OCI-LY1 (cell line): Measurements from ENCODE around the gene PPP1R3C.

ENCODE experiments used
- EZH2 ChIP-seq: fragments of 200-600 bp; sonication (generic), shearing (Covaris generic); IDR thresholded peaks from 2 replicates; pipeline ENCODE4 v1.8.0; 2017; ENCODE audit warnings: borderline replicate concordance, mixed run types, mild to moderate bottlenecking, antibody characterized with exemption, low read length, moderate library complexity, mixed read lengths
- TF ChIP-seq, protein P1 (sequence below): fragments of 200-600 bp; sonication (generic), shearing (Covaris generic); IDR thresholded peaks from 2 replicates; pipeline ENCODE4 v1.5.1; 2017; ENCODE audit warnings: mild to moderate bottlenecking, antibody characterized with exemption, low read length, moderate library complexity, mixed read lengths

DNA sequence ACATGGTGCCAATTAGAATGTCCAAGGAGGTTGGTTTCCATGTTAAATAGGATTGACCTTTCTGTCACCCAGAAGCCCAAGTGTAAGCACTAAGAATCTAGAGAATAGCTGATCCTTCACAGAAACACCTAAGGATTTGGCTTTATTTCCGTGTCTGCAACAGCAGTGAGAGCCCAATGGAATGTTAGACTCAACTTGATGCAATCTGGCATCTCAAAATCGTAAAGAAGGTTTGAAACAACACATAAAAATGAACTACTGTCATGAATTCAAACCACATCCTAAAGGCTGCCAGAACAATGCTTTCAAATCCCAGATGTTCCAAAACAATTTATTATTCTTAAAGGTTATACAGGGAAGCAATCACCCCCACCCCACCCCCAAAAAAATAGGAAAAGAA, 18.6 kb downstream of the PPP1R3C start:
- no peak for TF ChIP-seq EZH2
- TF ChIP-seq, protein P1, sequence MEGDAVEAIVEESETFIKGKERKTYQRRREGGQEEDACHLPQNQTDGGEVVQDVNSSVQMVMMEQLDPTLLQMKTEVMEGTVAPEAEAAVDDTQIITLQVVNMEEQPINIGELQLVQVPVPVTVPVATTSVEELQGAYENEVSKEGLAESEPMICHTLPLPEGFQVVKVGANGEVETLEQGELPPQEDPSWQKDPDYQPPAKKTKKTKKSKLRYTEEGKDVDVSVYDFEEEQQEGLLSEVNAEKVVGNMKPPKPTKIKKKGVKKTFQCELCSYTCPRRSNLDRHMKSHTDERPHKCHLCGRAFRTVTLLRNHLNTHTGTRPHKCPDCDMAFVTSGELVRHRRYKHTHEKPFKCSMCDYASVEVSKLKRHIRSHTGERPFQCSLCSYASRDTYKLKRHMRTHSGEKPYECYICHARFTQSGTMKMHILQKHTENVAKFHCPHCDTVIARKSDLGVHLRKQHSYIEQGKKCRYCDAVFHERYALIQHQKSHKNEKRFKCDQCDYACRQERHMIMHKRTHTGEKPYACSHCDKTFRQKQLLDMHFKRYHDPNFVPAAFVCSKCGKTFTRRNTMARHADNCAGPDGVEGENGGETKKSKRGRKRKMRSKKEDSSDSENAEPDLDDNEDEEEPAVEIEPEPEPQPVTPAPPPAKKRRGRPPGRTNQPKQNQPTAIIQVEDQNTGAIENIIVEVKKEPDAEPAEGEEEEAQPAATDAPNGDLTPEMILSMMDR: no peak
